ENCODE results near the gene ARPIN. TPM values are rescaled to one million over a fixed set of nuclear protein-coding genes. Genes with fewer than 3 reads are reported as not detected.
"Not testable (repeated sequence)": the region's sequence is repeated elsewhere in the genome, so short reads cannot be mapped to it uniquely, and the experiment has no call there.

ARPIN gene
- total RNA-seq = 10 to 100 TPM; 19.5 to 21.4 TPM

DNA sequence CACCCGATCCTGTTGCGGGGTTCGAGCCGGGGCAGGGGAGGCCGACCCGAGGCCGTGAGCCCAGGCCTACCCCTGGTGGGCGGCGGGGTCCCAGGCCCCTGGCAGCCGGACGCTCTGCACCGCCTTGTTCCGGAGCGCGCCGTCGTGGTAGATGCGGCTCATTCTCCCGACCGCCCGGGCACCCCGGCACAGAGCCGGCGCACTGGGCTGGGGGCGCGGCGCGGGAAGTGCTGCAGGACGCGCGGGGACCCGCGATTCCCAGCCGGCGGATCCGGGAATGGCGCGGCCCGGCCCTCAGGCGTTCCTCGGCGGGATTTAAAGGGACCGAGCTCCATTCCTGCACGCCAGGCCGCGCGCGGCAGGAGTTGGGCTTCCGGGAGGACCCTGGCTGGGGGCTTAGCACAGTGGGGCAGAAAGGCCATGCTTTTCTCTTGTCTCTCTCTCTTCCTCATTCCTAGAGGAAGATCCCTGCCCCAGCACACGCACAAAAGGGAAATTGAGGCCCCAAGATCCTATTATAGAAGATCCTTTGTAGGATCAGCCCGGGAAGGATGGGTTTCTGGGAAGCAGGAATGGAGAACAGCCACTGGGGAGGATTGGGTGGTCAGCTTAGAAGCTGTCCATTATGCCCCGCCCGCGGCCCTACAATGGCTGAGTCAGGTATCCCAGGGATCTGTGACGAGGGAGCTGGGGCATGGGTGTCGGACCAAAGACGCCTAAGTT, at the start of gene ARPIN:
TSS of gene ARPIN (minus strand) at position 279 of the 723 bp plus-strand sequence. CDS start at position 162, 117 bp downstream.
- ATAC-seq (ENCODE audit: insufficient number of reproducible peaks, low FRiP score, low read depth) (no peak), DNase-seq (ENCODE audit: low spot score) (no peak)
- H3K4me1 ChIP-seq (ENCODE audit: control insufficient read depth in 1 of 2, low read depth in 2 of 2) = peaks cover 14 to 15% of the 10 kb centered on the region in 2 donors
- H3K4me3 ChIP-seq = peak within 1 kb of the TSS; percentile 90
- TF ChIP-seq, protein P1, sequence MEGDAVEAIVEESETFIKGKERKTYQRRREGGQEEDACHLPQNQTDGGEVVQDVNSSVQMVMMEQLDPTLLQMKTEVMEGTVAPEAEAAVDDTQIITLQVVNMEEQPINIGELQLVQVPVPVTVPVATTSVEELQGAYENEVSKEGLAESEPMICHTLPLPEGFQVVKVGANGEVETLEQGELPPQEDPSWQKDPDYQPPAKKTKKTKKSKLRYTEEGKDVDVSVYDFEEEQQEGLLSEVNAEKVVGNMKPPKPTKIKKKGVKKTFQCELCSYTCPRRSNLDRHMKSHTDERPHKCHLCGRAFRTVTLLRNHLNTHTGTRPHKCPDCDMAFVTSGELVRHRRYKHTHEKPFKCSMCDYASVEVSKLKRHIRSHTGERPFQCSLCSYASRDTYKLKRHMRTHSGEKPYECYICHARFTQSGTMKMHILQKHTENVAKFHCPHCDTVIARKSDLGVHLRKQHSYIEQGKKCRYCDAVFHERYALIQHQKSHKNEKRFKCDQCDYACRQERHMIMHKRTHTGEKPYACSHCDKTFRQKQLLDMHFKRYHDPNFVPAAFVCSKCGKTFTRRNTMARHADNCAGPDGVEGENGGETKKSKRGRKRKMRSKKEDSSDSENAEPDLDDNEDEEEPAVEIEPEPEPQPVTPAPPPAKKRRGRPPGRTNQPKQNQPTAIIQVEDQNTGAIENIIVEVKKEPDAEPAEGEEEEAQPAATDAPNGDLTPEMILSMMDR (IDR thresholded peaks at IDR 0.05) = no peak
- H3K36me3 ChIP-seq = peaks cover 3% of the 10 kb centered on the region
- peak within 1 kb of the TSS; percentile 63 to 73 for H3K27ac ChIP-seq
- no peaks in the 10 kb centered on the region for H3K27me3 ChIP-seq (replicated peaks; ENCODE audit: insufficient read depth)
- H3K9me3 ChIP-seq = no peaks in the 10 kb centered on the region

DNA sequence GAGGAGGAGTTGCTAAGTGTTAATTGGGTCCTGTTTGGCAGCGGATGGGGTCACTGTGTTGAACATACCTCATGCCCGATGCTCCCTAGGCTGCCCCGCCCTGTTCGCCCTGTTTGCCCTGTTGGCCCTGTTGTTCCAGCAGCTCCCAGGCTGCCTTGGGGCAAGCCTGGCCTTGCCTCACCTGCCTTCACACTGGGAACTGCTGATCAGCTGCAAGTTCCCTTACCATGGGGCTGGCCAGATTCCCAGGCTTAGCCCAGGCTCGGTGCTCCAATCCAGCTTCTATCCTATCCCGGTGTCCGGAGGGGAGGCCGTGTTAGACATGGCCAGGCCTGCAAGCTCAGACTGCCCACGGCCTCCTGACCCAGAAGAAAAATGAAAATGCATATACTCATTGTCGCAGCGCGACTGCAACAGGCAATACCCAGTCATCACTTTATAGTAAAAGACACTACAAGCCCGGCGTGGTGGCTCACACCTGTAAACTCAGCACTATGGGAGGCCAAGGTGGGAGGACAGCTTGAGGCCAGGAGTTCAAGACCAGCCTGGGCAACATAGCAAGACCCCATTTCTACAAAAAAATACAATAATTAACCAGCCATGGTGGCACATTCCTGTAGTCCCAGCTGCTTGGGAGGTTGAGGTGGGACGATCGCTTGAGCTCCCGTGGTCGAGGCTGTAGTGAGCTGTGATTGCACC, 45.5 kb upstream of the ARPIN start:
- H3K27ac ChIP-seq = no peak overlapping the region
- no peaks in the 10 kb centered on the region for H3K4me1 ChIP-seq (ENCODE audit: control insufficient read depth in 1 of 2, low read depth in 2 of 2)
- DNase-seq (ENCODE audit: low spot score) (no peak), ATAC-seq (ENCODE audit: insufficient number of reproducible peaks, low FRiP score, low read depth) (no peak)
- H3K4me3 ChIP-seq = no peak overlapping the region
- H3K36me3 ChIP-seq = no peaks in the 10 kb centered on the region
- no peaks in the 10 kb centered on the region for H3K27me3 ChIP-seq (replicated peaks; ENCODE audit: insufficient read depth)
- H3K9me3 ChIP-seq = no peaks in the 10 kb centered on the region
- TF ChIP-seq, protein P1 (IDR thresholded peaks at IDR 0.05) = no peak

DNA sequence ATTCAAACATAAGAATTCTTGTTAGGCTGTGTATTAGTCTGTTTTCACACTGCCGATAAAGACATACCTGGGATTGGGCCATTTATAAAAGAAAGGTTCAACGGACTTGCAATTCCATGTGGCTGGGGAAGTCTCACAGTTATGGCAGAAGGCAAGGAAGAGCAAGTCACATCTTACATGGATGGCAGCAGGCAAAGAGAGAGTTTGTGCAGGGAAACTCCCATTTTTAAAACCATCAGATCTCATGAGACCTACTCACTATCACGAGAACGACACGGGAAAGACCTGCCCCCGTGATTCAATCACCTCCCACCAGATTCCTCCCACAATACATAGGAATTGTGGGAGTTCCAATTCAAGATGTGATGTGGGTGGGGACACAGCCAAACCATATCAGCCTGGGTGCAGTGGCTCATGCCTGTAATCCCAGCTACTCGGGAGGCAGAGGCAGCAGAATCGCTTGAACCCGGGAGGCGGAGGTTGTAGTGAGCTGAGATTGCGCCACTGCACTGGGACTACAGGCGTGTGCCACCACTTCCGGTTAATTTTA, 42.8 kb upstream of the ARPIN start:
- ATAC-seq (ENCODE audit: insufficient number of reproducible peaks, low FRiP score, low read depth); H3K4me3 ChIP-seq; H3K36me3 ChIP-seq; H3K27me3 ChIP-seq (replicated peaks; ENCODE audit: insufficient read depth); H3K27ac ChIP-seq; H3K9me3 ChIP-seq; DNase-seq (ENCODE audit: low spot score); H3K4me1 ChIP-seq (ENCODE audit: control insufficient read depth in 1 of 2, low read depth in 2 of 2): not testable (repeated sequence)

DNA sequence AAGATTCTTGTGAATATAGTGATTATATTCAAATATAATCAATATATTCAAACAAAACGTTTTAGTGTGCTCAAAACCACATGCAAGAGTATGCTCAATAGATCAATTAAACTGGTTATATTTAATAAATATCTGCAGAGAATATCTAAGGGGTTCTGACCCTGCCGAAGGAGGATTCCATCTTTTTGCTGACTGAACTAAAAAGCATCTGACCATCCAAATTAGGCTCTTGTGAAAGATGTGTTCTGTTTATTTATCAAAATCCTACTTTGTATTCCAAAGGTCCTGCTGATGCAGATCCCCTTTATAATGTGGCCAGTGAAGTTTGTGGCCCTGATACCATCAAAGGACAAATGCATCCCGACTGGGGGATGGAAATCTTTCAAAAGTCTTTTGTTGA, 41.8 kb upstream of the ARPIN start:
- TF ChIP-seq, protein P1 (IDR thresholded peaks at IDR 0.05) = no peak
- Histone ChIP-seq H3K27me3 (replicated peaks; ENCODE audit: insufficient read depth) (no peaks in the 10 kb centered on the region), H3K27ac (no peak overlapping the region), H3K36me3 (no peaks in the 10 kb centered on the region), H3K4me3 (no peak overlapping the region), H3K9me3 (no peaks in the 10 kb centered on the region), H3K4me1 (ENCODE audit: control insufficient read depth in 1 of 2, low read depth in 2 of 2) (no peaks in the 10 kb centered on the region)
- DNase-seq (ENCODE audit: low spot score) (no peak), ATAC-seq (ENCODE audit: insufficient number of reproducible peaks, low FRiP score, low read depth) (no peak)

DNA sequence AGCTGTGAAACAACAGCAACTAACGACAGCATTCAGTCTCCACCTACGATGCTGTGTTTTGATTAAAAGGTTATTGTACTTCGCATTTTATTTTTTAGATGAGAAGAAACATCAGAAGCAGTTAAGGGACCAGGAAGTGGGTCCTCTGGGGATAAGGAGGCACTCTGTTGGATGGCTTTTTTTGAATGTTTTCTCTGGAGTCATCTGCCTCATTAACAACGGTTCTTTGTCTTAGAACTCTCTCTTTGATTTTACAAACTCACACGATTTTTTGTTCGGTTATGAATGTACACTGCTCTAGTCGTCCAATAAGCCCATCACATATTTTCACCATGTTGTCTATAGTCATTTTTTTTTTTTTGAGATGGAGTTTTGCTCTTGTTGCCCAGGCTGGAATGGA, 36.0 kb upstream of the ARPIN start:
- TF ChIP-seq, protein P1 (IDR thresholded peaks at IDR 0.05) = no peak
- H3K27ac ChIP-seq = no peak overlapping the region
- no peak overlapping the region for H3K4me3 ChIP-seq
- no peaks in the 10 kb centered on the region for H3K27me3 ChIP-seq (replicated peaks; ENCODE audit: insufficient read depth)
- ATAC-seq (ENCODE audit: insufficient number of reproducible peaks, low FRiP score, low read depth) = no peak
- H3K9me3 ChIP-seq = no peaks in the 10 kb centered on the region
- no peaks in the 10 kb centered on the region for H3K4me1 ChIP-seq (ENCODE audit: control insufficient read depth in 1 of 2, low read depth in 2 of 2)
- H3K36me3 ChIP-seq = no peaks in the 10 kb centered on the region
- no peak for DNase-seq (ENCODE audit: low spot score)

Measured in thoracic aorta (tissue), 2 donors.